ENCODE measurements around the gene DDX42.
A peak's percentile ranks its signal among the peaks of the same experiment; 100 is the strongest.

DDX42 gene, protein sequence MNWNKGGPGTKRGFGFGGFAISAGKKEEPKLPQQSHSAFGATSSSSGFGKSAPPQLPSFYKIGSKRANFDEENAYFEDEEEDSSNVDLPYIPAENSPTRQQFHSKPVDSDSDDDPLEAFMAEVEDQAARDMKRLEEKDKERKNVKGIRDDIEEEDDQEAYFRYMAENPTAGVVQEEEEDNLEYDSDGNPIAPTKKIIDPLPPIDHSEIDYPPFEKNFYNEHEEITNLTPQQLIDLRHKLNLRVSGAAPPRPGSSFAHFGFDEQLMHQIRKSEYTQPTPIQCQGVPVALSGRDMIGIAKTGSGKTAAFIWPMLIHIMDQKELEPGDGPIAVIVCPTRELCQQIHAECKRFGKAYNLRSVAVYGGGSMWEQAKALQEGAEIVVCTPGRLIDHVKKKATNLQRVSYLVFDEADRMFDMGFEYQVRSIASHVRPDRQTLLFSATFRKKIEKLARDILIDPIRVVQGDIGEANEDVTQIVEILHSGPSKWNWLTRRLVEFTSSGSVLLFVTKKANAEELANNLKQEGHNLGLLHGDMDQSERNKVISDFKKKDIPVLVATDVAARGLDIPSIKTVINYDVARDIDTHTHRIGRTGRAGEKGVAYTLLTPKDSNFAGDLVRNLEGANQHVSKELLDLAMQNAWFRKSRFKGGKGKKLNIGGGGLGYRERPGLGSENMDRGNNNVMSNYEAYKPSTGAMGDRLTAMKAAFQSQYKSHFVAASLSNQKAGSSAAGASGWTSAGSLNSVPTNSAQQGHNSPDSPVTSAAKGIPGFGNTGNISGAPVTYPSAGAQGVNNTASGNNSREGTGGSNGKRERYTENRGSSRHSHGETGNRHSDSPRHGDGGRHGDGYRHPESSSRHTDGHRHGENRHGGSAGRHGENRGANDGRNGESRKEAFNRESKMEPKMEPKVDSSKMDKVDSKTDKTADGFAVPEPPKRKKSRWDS

GRCh38 chr17:63774141-63774968, at the start of gene DDX42:
DDX42 (plus strand) TSS chr17:63774170; CDS start chr17:63787050, 12,880 bp downstream.
- peak; percentile 25 for DNase-seq (ENCODE audit: low read depth)

DNA sequence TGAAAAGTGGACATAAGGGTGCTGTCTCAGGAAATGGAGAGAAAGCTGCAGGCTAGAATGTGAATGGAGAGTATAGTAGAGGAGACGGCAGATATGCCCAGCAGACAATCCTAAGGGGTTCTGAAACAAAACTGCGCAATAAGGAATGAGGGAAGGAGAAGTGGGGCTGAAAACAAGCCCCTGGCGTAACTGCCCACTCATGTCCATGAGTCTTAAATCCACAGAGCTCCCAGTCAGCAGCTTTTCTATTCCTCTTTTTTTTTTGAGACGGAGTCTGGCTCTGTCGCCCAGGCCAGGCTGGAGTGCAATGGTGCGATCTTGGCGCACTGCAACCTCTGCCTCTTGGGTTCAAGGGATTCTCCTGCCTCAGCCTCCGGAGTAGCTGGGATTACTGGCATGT, 38.3 kb upstream of the DDX42 start:
- no peak for DNase-seq (ENCODE audit: low read depth)

DNA sequence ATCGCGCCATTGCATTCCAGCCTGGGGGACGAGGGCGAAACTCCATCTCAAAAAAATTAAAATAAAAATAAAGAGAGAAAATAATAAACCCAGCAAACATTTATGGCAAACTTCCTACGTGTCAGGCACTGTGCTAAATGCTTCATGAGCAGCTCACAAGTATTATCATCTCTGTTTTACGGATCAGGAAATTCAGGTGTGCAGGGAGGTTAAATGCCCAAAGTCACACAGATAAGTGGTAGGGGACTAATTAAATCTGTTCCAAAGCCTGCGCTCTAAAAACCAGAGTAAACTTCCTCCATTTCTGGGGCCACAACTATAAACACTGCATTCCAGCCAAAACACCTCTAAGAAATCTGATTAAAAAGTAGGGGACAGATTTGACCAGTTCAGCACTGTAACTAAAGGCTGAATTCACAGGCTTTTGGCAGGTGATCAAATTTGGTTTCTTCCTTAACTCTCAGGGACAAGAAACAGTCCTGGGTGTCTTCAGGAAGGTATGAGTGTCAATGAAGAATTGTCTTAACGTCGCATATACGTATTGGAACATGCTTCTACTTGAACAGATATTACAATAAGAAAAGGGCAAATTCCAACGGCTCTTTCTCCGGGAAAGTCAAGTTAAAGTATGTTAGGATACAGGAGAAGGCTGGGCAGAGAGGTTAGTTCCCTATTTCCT, 33.4 kb upstream of the DDX42 start:
- no peak for DNase-seq (ENCODE audit: low read depth)

DNA sequence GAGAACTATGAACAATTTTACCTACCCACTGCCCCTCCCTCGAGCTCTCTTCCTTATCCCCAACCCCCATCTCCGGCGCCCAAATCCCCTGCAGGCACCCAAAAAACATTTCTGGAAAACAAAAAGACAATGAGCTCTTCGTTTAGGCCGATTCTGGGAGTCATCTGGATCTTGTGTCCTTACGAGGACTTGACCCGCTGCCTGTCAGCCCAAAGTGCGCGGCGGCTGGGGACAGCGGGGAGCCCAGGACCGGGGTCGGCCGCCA, 32.9 kb upstream of the DDX42 start:
- no peak for DNase-seq (ENCODE audit: low read depth)

DNA sequence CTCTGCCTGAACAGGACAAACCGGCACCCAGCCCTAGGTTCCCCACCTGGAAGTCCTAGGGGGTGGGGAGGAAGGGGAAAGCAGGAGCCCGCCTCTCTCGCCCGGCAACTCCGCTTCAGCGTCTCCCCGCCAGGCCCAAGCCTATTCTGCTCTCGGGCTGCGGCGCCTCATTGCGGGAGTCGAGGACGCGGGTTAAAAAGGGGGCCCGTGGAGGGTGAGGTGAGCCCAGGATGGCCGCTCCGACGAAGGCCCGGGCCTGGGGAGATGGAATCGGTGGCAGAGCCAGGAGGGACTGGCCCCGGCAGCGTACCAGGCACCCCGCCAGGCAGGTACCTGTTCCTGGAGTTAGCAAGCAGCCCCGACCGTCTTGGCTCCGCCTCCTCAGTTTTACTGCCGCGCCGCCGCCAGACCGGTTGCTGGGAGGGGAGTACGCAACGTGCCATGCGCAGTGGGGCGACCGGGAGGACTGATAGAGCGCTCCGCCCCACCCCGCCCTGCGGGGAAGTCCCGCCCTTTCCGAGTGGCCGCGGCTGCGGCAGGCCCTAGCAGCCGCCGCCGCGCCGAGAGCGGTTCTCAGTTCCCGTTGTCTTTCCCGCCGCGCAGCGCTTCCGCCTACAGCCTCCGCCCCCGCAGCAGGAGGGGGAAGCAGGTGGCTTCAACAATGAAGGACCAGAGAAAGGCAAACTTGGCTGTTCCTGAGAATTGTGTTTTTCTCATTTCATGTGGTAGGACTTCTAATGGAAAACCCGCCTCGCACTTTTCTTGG, 32.4 kb upstream of the DDX42 start, which contains the start of gene STRADA:
Gene STRADA, minus strand, starts transcription at position 392 of the 766 bp plus-strand sequence. CDS start 13,430 bp downstream, outside the sequence.
- DNase-seq (ENCODE audit: low read depth) = peak; percentile 85

DNA sequence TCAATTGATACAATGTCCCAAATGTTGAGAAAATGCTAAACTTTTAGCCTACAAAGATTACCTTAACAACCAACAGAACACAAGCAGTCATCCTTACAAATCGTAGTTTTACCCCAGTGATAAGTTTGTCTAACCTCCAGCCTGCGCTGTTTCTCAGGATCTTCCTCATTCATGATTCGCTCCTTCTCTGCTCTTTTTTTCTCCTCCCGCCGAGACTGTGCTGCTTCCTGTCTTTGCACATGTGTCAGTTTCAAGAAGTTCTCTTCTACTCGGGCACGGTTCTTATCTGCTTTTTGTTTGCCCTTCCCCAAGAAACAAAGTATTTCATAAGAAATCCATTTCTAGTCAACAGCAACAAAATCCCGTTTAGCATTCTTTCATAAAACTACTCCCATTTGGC, 22.2 kb upstream of the DDX42 start:
- DNase-seq (ENCODE audit: low read depth) = no peak

DNA sequence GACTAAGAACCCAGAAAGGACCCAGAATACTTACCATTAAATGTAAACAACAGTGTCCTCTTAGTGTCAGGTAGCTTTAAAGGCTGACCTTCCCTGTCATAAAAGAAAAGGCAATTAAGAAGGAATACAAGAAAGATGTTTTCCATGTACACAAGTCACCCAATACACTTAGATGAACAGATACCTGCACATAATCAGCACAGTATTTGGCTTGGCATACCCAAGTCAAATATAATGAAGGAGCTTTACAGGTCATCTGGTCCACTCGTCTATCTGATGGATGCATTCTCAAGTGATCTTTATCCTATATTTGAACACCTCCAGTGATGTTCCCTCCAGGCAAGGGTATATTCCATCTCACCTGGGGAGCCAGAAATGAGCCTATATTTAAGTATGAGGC, 21.3 kb upstream of the DDX42 start:
- no peak for DNase-seq (ENCODE audit: low read depth)

GRCh38 chr17:63753215-63753614, 20.8 kb upstream of the DDX42 start:
- DNase-seq (ENCODE audit: low read depth) = no peak

- DNase-seq (ENCODE audit: low read depth) = no peak
These were observed 19.9 kb upstream of the DDX42 start for GRCh38 chr17:63754046-63754445.

DNA sequence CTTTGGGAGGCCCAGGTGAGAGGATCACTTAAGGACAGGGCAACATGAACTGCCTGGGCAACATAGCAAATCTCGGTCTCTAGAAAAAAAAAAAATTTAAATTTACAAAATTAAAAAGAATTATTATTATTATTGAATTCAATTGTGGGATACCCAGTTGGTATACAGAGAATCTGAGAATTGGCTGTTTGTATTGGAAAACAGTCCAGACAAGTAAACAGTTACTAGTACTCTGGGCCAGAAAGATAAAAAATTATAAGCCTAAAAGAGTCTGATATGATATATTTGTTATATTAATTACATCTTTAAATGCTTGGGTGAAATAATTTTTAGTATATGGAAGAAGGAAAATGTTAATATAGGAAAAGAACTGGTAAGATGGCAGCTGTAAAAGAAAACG, 15.5 kb upstream of the DDX42 start:
- no peak for DNase-seq (ENCODE audit: low read depth)

GRCh38 chr17:63760771-63761539, 13.0 kb upstream of the DDX42 start:
- no peak for DNase-seq (ENCODE audit: low read depth)

GRCh38 chr17:63762161-63763078, 11.6 kb upstream of the DDX42 start:
- no peak for DNase-seq (ENCODE audit: low read depth)

DNA sequence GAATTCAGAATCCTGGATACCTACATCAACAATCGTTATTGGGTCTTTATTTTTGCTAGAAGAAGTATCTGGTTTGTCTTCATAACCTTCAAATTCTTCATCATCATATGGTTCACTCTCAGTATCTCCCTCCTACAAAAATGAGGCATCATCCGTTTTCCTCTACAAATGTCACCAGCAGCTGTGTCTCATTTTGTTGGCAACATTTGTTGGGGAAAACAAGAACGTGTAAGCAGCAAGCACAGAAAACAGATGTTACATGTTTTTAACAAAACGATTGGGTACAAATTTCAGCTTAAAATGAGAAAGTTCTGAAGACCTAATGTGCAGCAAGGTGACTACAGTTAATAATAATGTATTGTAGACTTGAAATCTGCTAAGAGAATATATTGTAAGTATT, 9.3 kb upstream of the DDX42 start:
- no peak for DNase-seq (ENCODE audit: low read depth)

DNA sequence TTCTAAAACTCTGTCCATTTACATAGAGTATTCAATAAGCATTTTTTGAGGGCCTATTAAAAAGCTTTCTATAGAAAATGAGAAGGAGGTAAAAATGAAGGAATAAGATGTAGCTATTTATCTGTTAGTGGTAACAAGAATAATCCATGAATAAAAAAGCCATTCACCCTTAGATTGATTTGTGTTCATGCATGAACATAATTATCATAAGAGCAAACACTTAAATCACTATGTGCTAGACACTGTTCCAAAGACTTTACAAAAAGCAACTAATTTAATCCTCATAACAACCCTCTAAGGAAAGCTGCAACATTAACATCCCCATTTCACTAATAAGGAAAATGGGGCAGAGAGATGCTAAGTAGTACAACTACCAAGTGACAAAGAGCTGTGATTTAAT, 7.2 kb upstream of the DDX42 start:
- DNase-seq (ENCODE audit: low read depth) = no peak

- DNase-seq (ENCODE audit: low read depth) = no peak
These were observed 5.5 kb upstream of the DDX42 start for GRCh38 chr17:63768433-63768832.

DNA sequence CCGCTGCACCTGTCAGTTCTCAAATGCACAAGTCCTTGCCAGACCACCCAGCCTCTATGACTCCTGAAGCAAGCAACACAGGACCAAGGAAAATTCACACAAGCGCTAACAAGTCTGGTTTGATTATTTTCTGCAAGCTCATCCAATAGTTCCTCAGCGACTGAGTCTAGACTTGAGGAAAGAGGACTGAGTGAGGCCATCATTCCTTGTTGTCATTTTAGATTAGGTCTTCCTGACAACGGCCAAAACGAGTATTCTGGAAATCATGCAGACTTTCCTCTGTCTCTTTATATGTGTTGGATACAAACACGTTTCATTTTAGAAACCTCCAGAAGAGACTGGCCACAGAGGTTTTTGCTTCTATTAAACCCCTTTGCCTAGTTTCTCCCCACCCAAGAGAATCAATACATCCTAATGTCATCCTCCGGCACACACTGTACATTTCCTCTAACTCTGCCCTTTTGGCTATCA, 1.1 kb upstream of the DDX42 start:
- no peak for DNase-seq (ENCODE audit: low read depth)

- DNase-seq (ENCODE audit: low read depth) = peak; percentile 98
These were observed 464 bp upstream of the DDX42 start, which contains the start of gene CCDC47 for GRCh38 chr17:63773272-63774140. CCDC47 (minus strand) TSS chr17:63773597; CDS start chr17:63766175, 7,422 bp downstream.

DNA sequence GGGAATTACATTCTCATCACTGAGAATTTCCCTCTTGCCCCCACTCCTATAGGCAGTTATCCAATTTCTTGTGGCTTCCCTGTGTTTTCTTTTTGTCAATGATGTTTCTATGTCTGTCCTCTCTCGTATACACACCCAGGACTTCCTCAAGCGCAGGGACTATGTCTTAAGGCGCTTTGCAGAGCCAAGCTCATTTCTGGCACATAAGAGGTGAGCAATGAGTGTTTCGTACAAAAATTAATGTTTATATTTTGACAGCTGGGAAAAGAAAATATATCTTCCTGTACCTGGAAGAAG, 947 bp downstream of the DDX42 start:
- no peak for DNase-seq (ENCODE audit: low read depth)
